Stimulated activated CD8-positive, alpha-beta memory T cell treated with anti-CD3 and anti-CD28 coated beads, Interleukin-12 subunit alpha, Interleukin-12 subunit beta, amount 100 ng/mL, for 4 hours (primary cell): ENCODE measurements around the gene XYLB.

Source experiments
- DNase-seq: peaks from one replicate; pipeline ENCODE4 v3.0.0-alpha.2; 2020; ENCODE audit warnings: low read depth

Gene XYLB

DNA sequence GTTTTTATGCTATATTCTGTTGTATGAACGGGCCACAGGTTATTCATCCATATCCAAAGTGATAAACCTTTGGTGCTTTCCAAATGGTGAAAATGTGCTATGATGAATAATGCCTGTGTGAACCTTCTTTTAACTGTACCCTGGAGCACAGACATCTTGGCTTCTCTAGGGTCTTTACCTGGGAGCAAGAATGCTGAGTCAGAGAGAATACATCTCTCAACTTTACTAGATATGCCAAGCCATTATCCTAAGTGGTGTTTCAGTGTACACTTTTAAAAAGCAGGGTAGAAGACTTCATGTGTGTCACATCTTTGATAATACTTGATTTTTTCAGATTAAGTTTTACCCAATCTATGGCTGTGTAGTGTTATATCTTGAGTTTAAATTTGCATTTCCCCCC, 23.5 kb upstream of the XYLB start:
- no peak for DNase-seq

DNA sequence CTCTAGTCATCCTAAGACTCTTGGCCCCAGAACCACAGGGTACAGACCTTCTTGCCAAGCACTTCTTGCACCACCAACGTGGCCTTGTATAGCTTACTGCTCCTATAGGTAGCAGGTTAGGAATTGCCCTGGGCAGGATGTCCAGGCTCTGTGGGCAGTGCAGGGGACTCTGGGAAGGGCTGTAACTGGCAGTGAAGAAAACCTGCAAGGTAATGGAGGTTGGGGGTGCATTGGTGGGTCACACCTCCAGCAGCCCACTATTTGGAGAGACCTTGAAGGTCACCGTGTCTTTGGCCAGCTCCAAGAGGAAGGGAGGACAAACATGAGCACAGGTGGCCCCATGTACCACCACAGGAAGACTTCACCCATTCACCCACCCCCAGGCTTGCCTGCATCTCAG, 21.3 kb upstream of the XYLB start:
- no peak for DNase-seq

DNA sequence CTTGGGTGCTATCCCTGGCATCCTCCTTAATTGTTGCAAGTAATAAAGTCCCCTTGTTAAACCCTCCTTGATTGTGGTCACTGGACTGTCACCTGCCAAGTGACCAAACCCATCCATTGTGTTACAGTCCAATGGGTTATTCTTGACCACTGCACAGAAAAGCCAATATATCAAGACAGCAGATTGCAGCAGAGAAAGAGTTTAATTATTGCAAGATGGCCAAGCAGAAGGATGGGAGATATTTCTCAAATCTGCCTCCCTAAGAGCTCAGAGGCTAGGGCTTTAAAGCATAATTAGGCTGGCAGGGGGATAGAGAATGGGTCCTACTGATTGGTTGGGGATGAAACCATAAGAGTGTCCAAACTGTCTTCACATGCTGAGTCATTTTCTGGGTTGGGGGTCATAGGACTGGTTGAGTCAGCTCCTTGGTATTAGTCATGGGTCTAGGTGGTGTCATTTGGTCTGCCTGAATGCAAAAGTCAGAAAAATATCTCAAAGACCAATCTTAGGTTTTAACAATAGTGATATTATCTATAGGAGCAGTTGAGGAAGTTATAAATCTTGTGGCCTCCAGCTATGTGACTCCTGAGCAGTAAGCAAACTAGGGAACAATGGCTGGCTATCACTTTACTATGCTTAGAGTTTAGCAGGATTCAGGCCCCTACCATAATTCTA, 19.1 kb upstream of the XYLB start:
- no peak for DNase-seq

DNA sequence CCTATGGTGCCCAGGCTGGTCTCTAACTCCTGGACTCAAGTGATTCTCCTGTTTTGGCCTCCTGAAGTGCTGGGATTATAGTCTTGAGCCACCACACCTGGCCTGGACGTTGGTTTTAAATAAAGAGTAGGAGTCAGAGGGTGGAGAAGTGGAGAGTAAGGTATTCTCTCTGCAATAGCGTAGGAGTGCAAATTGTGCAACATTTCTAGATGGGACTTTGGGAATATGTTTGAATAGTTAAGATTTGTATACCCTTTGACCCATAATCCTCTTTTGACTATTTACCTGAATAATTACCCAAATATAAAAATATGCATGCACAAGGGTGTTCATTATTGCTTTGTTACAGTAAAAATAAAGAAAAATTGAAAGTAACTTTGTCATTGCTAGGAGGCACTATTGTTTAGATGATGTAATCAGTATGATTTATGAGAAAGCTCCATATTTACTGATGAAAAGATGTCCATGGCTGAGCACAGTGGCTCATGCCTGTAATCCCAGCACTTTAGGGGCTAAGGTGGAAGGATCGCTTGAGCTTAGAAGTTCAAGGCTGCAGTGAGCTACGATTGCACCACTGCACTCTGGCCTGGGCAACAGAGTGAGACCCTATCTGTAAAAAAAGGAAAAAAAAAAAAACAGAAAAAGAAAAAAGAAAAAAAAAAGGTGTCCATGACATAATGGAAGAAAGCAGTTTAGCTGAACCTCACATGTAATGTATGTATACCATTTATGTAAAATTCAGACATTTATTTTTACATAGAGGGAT, 15.1 kb upstream of the XYLB start:
- no peak for DNase-seq

DNA sequence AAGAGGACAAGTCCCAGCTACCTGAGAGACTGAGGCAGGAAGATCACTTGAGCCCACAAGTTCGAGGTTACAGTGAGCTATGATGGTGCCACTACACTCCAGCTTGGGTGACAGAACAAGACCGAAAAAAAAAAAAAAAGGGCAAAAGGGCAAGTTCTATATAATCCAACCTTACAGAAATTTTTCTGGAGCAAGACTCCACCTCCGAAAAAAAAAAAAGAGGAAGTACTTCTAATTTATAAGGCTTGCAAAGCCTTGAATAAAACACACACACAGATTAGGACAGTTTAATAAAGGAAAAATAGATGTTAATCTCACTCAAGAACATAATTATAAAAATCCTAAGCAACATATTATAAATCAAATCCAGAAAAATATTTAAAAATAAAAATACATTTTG, 14.4 kb upstream of the XYLB start:
- no peak for DNase-seq

DNA sequence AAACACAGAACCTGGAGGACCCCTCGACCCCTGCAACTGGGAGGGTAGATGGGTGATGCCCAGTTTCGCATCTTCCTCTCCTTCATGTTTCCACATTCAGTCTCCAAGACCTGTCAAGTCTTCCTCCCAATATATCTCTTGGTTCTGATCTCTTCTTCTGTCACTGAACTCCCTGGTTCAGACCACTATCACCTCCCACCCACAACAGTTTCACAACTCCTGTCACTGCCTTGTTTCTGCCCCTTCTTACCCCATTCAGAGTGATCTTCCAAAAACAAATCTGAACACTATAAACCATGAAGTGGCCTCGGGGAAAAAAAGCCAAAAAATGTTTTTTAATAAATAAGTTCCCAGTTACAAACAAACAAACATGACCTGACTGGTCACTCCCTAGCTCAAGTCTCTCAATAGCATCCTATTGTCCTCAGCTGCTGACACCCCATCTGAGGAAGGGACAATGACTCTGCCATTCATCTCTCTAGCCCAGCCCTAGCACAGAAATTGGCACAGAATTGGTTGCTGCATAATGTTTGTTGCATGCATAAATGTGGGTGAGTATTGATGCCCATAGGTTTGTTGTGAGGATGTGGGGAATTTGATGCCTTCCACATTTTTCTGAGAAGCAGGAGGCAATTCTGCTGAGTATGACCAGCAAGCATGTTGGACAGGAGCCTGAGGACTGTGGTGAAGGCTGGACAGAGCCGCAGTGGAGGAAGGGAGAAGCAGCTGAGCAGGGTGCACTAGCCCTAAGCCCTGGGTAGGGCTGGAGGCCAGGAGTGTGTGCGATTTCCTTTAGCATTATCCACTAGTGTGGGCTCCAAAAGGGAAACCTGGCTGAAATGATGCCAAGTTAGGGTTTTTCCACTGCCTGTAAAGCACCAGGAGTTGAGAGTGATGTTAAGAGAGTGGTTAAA, 12.2 kb upstream of the XYLB start:
- DNase-seq, result no peak

DNA sequence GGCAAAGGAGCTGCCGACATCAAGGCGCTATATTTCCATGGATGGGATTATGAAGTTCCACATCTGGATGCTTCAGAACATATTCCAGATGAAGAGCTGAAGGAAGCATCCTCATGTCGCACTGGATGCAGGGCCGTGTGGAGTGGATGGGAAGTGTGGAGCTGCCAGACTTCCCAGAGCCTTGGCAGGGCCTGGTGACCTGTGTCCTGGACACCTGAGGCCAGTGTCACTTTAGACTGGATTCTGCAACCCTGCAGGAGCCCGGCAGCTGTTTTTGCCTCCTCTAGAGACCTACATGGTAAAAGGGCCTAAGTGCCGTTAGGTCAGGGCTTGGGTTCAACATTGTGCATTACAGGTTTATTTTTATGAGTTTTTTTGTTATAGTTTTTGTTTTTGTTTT, 11.3 kb upstream of the XYLB start:
- no peak for DNase-seq

DNA sequence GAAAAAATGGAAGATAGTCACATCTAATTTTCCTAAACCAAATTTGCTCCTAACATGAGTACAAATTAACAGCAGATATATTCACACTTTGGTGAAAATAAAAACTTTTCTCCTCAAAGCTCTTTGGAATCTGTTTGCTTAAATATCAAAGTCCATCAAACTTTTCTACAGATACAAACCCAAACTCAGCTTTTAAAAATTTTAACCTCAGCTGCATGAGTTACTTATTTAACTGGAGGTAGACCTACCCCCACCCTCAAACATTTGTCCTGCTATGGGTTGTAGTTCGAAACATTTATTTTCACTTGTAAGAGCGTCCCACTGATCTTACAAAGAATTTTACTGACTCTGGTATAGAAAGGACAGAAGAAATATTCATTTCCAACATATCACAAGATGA, 8.9 kb upstream of the XYLB start:
- no peak for DNase-seq

DNA sequence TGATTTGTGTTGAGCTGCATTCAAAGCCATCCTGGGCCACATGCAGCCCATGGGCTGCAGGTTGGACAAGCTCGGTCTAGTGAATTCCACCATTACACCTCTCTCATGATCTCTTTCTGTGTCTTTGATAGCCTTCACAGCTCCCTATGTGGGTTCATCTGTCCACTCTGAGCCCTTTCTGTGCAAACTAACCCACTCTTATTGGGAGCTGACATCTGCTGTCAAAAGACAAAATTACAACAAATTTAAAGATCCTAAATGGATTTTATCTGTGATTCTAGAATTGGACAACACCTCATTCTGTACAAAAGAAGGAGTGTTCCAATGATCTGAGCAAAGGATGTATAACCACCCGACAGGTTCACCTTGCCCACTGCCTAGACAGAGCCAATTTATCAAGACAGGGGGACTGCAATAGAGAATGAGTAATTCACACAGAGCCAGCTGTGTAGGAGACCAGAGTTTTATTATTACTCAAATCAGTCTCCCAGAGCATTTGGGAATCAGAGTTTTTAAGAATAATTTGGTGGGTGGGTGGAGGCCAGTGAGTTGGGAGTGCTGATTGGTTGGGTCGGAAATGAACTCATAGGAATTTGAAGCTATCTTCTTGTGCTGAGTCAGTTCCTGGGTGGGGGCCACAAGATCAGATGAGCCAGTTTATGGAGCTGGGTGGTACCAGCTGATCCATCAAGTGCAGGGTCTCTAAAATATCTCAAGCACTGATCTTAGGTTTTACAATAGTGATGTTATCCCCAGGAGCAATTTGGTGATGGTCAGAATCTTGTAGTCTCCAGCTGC, 2.6 kb upstream of the XYLB start:
- DNase-seq, result no peak

DNA sequence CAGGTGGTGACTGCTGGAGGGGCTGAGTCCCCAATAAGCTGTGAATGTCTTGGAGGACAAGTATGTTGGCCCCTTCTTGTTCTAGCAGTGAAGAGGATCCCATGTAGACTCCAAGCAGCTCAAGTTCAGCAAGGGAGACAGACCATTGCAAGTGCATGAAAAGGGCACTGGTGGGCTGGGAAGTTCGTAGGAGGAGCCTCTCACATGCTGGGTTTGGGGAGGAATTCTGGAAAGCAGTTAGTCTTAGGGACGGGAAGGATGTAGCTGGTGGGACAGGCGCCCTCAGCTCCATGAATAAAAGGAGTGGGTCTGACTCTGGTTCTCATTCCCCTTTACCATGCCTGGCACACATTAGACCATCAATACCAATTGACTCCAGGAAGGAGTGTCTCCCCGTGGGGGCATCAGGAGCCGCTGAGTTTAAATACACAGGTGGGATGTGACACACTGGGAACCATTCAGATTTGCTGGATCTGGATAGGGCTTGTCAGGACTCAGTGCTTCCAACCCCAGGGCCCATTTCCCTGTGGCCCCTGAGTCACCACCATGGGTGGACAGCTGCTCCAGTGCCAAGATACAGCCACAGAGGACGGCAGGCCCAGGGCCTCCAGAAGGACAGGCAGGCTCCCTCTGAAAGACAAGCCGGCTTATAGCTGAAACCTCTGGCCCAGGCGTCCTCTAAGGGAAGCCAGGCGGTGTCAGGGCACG, 552 bp upstream of the XYLB start:
- no peak for DNase-seq

DNA sequence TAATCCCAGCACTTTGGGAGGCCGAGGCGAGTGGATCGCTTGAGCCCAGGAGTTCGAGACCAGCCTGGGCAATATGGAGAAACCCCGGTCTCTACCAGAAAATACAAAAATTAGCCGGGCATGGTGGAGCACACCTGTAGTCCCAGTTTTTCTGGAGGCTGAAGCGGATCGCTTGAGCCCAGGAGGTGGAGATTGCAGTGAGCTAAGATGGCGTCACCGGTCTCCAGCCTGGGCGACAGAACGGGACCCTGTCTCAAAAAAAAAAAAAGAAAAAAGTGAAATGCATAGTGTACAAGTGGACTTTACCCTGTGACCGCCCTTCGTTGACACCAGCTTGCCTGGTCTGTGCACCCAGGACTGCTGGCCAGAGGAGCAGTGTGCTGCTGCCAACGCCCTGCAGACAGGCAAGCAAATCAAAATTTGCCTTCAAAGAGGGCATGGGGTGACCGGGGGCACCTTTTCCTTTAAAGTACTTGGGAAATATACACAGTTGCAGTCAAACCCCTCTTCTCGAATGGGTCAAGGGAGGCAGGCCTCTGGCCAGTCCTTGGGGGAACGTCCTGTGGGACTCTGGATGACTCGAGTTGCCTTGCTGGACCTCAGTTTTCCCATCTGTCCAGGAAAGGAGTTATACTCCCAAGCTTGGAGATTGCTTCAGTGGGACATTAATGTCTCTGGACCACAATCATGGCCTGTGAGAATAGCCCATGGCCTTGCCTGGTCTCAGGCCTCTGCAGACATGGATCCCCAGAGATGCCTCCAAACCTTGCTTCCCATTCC, 1.0 kb downstream of the XYLB start:
- DNase-seq, result no peak

DNA sequence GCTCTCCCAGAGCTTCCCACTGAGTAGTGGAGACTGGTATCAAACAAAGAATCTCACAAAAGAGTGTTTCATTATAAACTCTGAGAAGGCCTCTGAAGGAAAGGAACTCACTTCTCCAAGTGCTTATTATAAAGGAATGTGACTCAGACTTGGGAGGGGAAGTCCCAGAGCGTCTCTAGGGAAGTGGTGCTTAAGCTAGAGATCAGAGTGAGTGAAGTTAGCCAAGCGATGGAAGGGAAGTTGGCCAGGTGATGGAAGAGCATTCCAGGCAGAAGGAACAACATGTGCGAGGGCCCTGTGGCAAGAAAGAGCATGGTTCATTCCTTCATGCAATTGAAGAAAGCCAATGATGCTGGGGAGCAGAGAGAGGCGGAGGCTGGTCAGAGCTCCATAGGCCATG, 2.3 kb downstream of the XYLB start:
- DNase-seq, result no peak

DNA sequence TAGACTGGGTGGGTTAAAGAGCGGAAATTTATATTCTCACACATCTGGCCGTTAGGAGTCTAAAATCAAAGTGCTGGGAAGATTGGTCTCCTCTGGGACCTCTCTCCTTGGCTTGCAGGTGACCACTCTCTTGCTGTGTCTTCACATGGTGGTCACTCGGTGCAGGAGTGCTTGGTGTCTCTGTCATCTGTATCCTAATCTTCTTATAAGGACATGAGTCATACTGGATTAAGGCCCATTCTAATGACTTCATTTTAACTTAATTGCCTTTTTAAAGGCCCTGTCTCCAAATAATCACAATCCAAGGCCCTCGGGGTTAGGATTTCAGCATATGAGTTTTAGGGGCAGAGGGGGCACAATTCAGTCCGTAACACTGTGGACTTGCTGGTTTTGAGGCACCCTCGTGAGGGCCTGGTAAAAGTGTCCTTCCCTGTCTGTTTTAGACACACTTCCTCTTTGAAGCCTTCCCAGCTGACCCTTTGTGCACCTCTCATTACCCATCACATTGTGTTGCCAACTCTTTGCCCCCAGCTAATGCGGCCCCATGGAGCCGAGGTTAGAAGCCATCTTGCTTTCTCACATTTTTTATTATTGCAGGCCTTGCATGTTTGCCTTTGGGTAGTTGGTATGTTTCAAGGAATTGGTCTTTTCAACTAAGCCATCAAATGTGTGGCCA, 3.2 kb downstream of the XYLB start:
- DNase-seq, result no peak

DNA sequence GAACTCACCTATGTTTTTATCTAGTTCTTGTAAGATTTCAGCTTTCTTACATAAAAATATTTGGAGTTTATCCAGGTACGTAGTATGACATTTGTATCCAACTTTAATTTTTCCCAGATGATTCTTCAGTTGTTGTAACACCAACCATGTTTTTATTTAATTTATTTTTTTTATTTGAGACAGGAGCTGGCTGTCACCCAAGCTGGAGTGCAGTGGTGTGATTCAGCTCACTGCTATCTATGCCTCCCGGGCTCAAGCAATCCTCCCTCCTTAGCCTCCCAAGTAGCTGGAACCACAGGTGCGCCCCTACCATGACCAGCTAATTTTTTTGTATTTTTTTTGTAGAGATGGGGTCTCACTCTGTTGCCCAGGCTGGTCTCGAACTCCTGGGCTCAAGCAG, 6.6 kb downstream of the XYLB start:
- DNase-seq, result no peak

DNA sequence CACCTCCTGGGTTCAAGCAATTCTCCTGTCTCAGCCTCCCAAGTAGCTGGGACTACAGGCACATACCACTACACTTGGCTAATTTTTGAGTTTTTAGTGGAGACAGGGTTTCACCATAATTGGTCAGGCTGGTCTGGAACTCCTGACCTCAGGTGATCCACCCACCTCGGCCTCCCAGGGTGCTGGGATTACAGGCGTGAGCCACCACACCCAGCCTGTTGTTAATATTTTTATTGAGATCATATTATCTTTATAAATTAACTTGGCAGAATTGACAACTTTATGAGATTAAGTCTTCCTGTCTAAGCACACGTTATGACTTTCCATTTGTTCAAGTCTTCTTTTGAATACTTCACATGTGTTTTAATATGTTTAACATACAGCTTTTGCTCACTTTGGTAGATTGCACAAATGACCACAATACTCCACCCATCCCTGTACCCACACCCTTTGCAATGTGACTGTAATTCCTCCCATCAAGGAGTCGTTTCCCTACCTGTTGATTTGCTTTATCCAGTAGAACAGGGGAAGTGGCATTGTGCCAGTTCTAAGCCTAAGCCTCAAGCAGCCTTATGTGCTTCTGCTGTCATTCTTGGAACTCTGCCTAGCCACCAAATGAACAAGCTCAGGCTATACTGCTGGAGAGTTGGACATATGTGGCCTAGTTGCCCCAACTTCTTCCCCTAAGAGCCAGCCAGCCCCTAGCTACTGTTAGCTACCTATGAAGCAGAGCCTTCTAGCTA, 8.2 kb downstream of the XYLB start:
- no peak for DNase-seq

DNA sequence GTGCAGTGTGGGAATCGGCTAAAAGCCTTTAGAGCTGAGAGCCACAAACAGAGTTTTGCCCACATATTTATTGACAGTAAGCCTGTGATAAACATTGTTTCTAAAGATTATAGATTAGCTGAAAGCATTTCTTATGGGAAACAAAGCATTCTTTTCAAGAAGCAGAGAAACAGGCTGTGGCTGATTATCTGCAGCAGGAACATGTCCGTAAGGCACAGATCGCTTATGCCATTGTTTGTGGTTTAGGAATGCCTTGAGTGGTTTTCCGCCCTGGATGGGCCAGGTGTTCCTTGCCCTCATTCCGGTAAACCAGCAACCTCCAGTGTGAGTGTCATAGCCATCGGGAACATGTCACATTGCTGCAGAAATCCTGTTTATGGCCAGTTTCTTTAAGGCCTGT, 12.5 kb downstream of the XYLB start:
- DNase-seq, result no peak

DNA sequence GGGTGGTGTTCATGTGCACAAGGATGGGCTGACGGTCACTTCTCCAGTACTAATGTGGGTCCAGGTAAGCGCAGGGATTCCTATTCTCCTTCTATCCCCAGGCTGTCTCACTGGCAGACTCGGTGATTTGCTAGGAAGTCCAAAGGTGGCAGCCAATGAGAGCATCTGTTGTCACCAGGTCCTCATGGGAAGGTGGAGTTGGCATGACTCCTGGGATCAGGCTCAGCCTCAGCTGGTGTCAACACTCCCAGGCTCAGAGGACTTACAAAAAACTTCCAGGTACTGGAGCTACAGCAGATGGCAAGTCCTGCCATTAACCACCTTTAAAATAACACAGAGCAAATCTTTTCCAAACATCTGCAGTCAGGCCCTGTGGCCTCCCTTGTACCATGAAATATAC, 13.8 kb downstream of the XYLB start:
- no peak for DNase-seq

DNA sequence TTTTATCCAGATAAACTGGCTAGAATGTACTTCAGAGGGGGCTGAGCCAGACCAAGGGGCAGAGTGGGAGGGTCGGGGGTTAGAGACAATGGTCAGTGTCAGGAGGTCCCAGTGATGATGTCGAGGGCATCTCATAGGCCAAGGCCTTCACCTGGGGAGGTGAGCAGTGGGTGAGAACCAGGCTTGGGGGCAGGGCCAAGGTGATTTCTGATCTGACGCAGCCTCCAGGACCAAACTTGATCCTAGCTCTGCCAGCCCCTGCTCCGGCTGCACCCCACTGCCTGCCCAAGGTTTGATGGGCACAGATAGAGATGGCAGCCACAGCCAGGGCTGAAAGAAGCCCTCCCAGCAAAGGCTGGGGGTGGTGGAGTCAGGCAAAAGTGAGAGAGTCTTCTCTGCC, 14.9 kb downstream of the XYLB start:
- no peak for DNase-seq

DNA sequence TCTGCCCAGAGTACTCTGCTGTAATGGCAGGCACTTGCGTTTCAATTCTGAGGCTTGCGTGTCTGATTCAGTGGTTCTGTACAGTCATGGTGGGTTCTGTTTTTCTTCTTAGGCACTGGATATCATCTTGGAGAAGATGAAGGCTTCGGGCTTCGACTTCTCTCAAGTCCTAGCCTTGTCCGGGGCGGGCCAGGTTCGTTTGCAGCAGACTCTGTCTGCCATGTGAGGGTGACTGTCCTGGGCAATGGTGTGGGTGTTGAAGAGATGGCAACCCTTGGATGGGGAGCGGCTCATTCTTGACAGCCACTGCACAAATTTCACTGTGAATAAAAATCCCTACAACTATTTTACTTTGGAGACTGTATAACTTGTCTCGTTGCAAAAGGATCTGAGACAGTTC, 16.2 kb downstream of the XYLB start:
- DNase-seq, result no peak
